Spleen (tissue), 11 donors: ENCODE results near the gene SH3TC2. TPM values are rescaled to one million over a fixed set of nuclear protein-coding genes. Genes with fewer than 3 reads are reported as not detected.
A peak's percentile ranks its signal among the peaks of the same experiment; 100 is the strongest.

ENCODE experiments used
- DNase-seq: peaks from one replicate; pipeline ENCODE4 v3.0.0-alpha.2; 2020
- H3K27ac ChIP-seq, 8 donors: fragments of 200-600 bp; sonication (generic) in 7 of 8; 1 replicate in 4 of 8; 2 replicates in 4 of 8; pipeline versions ENCODE4 v1.5.0 to v1.8.0; 2016 to 2021; ENCODE audit warnings: inconsistent platforms in 4 of 8, mild to moderate bottlenecking in 4 of 8, moderate library complexity in 1 of 8
- H3K27me3 ChIP-seq, 7 donors: fragments of 200-600 bp; sonication (generic) in 6 of 7; replicated peaks in 1 of 7; 1 replicate in 4 of 7; 2 replicates in 3 of 7; pipeline versions ENCODE4 v1.5.0 to v1.8.0; 2016 to 2021; ENCODE audit warnings: inconsistent platforms in 3 of 7, mild to moderate bottlenecking in 1 of 7
- H3K36me3 ChIP-seq, 6 donors: fragments of 200-600 bp; sonication (generic) in 5 of 6; 1 replicate in 4 of 6; 2 replicates in 2 of 6; pipeline versions ENCODE4 v1.5.0 to v1.8.0; 2016 to 2021; ENCODE audit warnings: inconsistent platforms in 2 of 6
- H3K4me1 ChIP-seq, 6 donors: fragments of 200-600 bp; sonication (generic) in 5 of 6; 1 replicate in 3 of 6; 2 replicates in 3 of 6; pipeline versions ENCODE4 v1.5.0 to v1.8.0; 2016 to 2021; ENCODE audit warnings: inconsistent platforms in 3 of 6
- H3K4me3 ChIP-seq, 8 donors: fragments of 200-600 bp; sonication (generic) in 7 of 8; 1 replicate in 4 of 8; 2 replicates in 4 of 8; pipeline versions ENCODE4 v1.5.0 to v1.8.0; 2016 to 2021; ENCODE audit warnings: inconsistent platforms in 4 of 8, mild to moderate bottlenecking in 4 of 8, moderate library complexity in 2 of 8
- H3K9me3 ChIP-seq, 8 donors: fragments of 200-600 bp; sonication (generic) in 7 of 8; 1 replicate in 4 of 8; 2 replicates in 4 of 8; pipeline versions ENCODE4 v1.5.0 to v1.8.0; 2016 to 2021; ENCODE audit warnings: inconsistent platforms in 4 of 8
- POLR2A ChIP-seq, 3 donors: fragments of 450-650 bp; IDR thresholded peaks; one replicate each; pipeline ENCODE4 v1.5.1; 2017; ENCODE audit warnings: antibody characterized with exemption in 3 of 3, mild to moderate bottlenecking in 1 of 3
- POLR2AphosphoS5 ChIP-seq, 3 donors: sonication (generic); formaldehyde crosslinking; IDR thresholded peaks; one replicate each; pipeline ENCODE4 v1.5.1; 2017; ENCODE audit warnings: antibody characterized with exemption in 3 of 3
- WGBS, 5 donors: extraction: QIAGEN DNeasy Blood & Tissue Kit in 3 of 5; methylation state at CpG; one replicate each; pipeline versions ENCODE4 v1.1.5 to v1.1.7; 2013 to 2018; 5-methylcytosine and 5-hydroxymethylcytosine counted together
- intact Hi-C: fragments of 100-400 bp; cut with DNase I; formaldehyde crosslinking; loops from one replicate; pipeline ENCODE4 v1.15.0; 2023; ENCODE audit warnings: low total_unique reads
- polyA plus RNA-seq, 3 donors: library from polyadenylated mRNA; stranded (reverse); fragments of 200-250 nt; gene quantifications; one replicate each; pipeline ENCODE4 v1.2.1, GENCODE V29; 2013
- total RNA-seq, 7 donors: library from RNA; depleted of rRNA in 3 of 7; stranded (reverse); fragments of >200 nt in 3 of 7; fragmentation: NEBNext Ultra II Directional in 4 of 7; extraction: Animal tissue kit (Norgen Biotek cat#: 25700) in 4 of 7; gene quantifications; one replicate each; pipeline versions ENCODE4 v1.1.0 to v1.2.1, GENCODE V29; 2016 to 2021
- TF ChIP-seq, protein P1 (sequence below), 11 experiments: fragments of 200-600 bp in 7 of 11; fragments of 450-650 bp in 4 of 11; sonication (generic) in 4 of 11; IDR thresholded peaks in 8 of 11; conservative IDR thresholded peaks in 3 of 11; 1 replicate in 7 of 11; 2 replicates in 4 of 11; pipeline versions ENCODE4 v1.4.0 to v1.8.0; 2016 to 2021; ENCODE audit warnings: antibody characterized with exemption in 11 of 11, inconsistent platforms in 4 of 11, mild to moderate bottlenecking in 1 of 11
- donor health status: healthy with polysubstance abuse.
- donor health status: DM: no; HTN: no; CAD: no; lungs with moderate emphysema.
- donor health status: DM: no; HTN: no; CAD: no.
- donor health status: Bipolar disorder and iron deficiency.
- donor health status: healthy.
- donor health status: DM: no; HTN: no; CAD: no.
- donor health status: DM: yes; HTN: yes; CAD: no.

The SH3TC2 gene
- total and polyA plus RNA-seq, 10 donors, result 0.02 to 2.8 (median 1.4) TPM

DNA sequence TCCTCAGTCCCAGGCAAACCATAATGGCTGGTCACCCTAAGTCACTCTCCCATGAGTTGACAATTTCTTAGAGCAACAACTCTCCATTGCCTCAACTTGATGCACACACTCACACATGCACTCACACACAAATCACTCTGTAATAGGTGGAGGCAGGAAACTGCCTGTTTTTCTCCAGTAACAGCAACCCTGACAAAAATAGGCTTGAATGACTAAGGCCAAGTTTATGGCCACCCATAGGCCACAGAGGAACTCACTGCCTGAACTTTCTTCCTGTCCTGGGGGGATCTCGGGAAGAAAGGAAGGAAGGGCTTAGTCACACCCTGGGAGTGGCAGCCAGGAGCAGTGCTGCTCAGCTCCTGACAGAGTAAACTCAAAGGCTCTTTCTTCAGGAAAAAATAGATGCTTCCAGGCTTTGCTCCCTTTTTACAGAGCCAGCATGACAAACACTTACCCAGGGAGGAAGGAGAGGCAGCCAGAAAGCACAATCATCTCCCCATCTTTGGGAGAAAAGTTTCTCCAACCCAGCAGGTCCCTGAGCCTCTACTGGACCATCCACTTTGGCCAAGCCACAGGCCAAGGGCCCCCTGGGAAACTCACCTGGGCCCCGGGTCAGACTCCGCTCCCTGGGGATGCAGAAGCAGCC, 368 bp downstream of the SH3TC2 start:
- 27 to 67% (median 47%) methylated on average over 3 of the region's 3 CpGs for WGBS, 5 donors
- intact Hi-C loops, result no loop called here
- Histone ChIP-seq H3K9me3 (peaks cover 0 to 17% (median 11%) of the 10 kb centered on the region in 8 donors), H3K4me1 (peaks cover 0 to 43% (median 21%) of the 10 kb centered on the region in 6 donors), H3K27me3 (no peaks in the 10 kb centered on the region), H3K36me3 (no peaks in the 10 kb centered on the region), H3K4me3 (no peak overlapping the region), H3K27ac (peak overlapping the region in 7 of 8 donors; percentile 64 to 81 (median 67))
- TF ChIP-seq, protein P1, sequence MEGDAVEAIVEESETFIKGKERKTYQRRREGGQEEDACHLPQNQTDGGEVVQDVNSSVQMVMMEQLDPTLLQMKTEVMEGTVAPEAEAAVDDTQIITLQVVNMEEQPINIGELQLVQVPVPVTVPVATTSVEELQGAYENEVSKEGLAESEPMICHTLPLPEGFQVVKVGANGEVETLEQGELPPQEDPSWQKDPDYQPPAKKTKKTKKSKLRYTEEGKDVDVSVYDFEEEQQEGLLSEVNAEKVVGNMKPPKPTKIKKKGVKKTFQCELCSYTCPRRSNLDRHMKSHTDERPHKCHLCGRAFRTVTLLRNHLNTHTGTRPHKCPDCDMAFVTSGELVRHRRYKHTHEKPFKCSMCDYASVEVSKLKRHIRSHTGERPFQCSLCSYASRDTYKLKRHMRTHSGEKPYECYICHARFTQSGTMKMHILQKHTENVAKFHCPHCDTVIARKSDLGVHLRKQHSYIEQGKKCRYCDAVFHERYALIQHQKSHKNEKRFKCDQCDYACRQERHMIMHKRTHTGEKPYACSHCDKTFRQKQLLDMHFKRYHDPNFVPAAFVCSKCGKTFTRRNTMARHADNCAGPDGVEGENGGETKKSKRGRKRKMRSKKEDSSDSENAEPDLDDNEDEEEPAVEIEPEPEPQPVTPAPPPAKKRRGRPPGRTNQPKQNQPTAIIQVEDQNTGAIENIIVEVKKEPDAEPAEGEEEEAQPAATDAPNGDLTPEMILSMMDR (IDR thresholded peaks at IDR 0.05 in 8 of 11, conservative IDR thresholded peaks at IDR 0.05 in 3 of 11), result no peak
- TF ChIP-seq POLR2A (IDR thresholded peaks at IDR 0.05), result no peak
- peak in 2 of 3 donors; percentile 35 to 78 for TF ChIP-seq POLR2AphosphoS5 (IDR thresholded peaks at IDR 0.05)
- no peak for DNase-seq

DNA sequence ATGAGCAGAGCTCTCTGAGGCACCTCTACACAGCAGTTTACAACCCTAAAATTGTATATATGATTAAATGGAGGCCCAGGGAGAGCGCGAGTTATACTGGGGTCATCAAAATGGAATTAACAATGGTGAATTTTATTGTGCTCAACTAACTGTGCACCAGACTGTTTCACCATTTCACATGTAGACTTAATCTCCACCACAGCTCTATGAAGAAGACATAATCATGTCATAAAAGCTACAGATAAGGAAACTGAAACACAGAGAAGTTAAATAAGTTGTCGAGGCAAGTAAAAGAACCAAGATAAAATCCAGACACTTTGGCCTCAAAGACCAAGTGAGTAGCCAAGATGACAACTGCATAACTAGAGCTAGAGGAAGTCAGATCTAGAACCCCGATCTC, 1.5 kb downstream of the SH3TC2 start:
- H3K4me1 ChIP-seq, result peaks cover 0 to 43% (median 21%) of the 10 kb centered on the region in 6 donors
- 88 to 96% (median 91%) methylated on average over 4 of the region's 4 CpGs for WGBS, 5 donors
- H3K27ac ChIP-seq, result peak overlapping the region in 2 of 8 donors; percentile 66 to 81
- H3K4me3 ChIP-seq, result no peak overlapping the region
- no peaks in the 10 kb centered on the region for H3K27me3 ChIP-seq
- DNase-seq, result no peak
- peaks cover 0 to 15% (median 12%) of the 10 kb centered on the region in 8 donors for H3K9me3 ChIP-seq
- H3K36me3 ChIP-seq, result no peaks in the 10 kb centered on the region
- TF ChIP-seq POLR2AphosphoS5 (IDR thresholded peaks at IDR 0.05) (no peak), POLR2A (IDR thresholded peaks at IDR 0.05) (no peak)
- TF ChIP-seq, protein P1 (IDR thresholded peaks at IDR 0.05 in 8 of 11, conservative IDR thresholded peaks at IDR 0.05 in 3 of 11), result no peak
- intact Hi-C loops, result no loop called here

DNA sequence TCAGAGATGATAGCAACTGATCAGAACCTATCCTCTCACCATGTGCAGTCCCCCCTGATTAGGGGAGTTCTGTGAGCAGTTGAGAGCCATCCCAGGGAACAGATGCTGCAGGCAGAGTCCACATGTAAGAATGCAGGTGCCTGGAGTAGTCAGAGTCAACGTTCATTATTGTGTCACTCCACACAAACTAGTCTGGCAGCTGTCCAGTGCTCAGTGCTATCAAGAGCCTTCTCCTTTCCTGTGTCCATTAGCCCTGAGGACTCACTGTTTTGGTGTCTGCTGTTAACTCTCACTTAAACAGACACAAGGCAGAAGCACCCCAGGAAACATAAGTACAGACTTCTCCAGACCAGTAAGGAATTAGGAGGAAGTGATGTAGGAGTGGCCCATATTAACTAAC, 2.5 kb downstream of the SH3TC2 start:
- intact Hi-C loops, result no loop called here
- H3K4me3 ChIP-seq, result no peak overlapping the region
- WGBS, 5 donors, result 0 to 10% (median 0%) methylated on average over 1 of the region's 1 CpG
- H3K27ac ChIP-seq, result peak overlapping the region in 3 of 8 donors; percentile 31 to 81 (median 32)
- H3K9me3 ChIP-seq, result peaks cover 0 to 17% (median 12%) of the 10 kb centered on the region in 8 donors
- H3K4me1 ChIP-seq, result peaks cover 0 to 43% (median 21%) of the 10 kb centered on the region in 6 donors
- TF ChIP-seq POLR2AphosphoS5 (IDR thresholded peaks at IDR 0.05) (no peak), POLR2A (IDR thresholded peaks at IDR 0.05) (no peak)
- TF ChIP-seq, protein P1 (IDR thresholded peaks at IDR 0.05 in 8 of 11, conservative IDR thresholded peaks at IDR 0.05 in 3 of 11), result no peak
- no peaks in the 10 kb centered on the region for H3K36me3 ChIP-seq
- H3K27me3 ChIP-seq, result no peaks in the 10 kb centered on the region
- no peak for DNase-seq

GRCh38 chr5:149056616-149057165, 6.2 kb downstream of the SH3TC2 start:
- H3K4me1 ChIP-seq, result peaks cover 0 to 20% (median 7%) of the 10 kb centered on the region in 6 donors
- H3K4me3 ChIP-seq, result no peak overlapping the region
- peaks cover 0 to 17% (median 12%) of the 10 kb centered on the region in 8 donors for H3K9me3 ChIP-seq
- no peaks in the 10 kb centered on the region for H3K27me3 ChIP-seq
- H3K36me3 ChIP-seq, result no peaks in the 10 kb centered on the region
- 74 to 84% (median 81%) methylated on average over 3 of the region's 3 CpGs for WGBS, 5 donors
- intact Hi-C loops, result no loop called here
- DNase-seq, result no peak
- TF ChIP-seq POLR2AphosphoS5 (IDR thresholded peaks at IDR 0.05) (no peak), POLR2A (IDR thresholded peaks at IDR 0.05) (no peak)
- TF ChIP-seq, protein P1 (IDR thresholded peaks at IDR 0.05 in 8 of 11, conservative IDR thresholded peaks at IDR 0.05 in 3 of 11), result no peak
- H3K27ac ChIP-seq, result no peak overlapping the region
